GM23338 (cell line): ENCODE data around the gene MCC. TPM values are rescaled to one million over a fixed set of nuclear protein-coding genes. Genes with fewer than 3 reads are reported as not detected.
"Not testable (repeated sequence)": the region's sequence is repeated elsewhere in the genome, so short reads cannot be mapped to it uniquely, and the experiment has no call there.

Source experiments
- ATAC-seq: fragments of 200-7000 bp; cut with Tn5 transposase; 3 replicates; pipeline ENCODE4 v1.9.1; 2020
- DNase-seq: peaks from one replicate; pipeline ENCODE4 v3.0.0-alpha.2; 2015; ENCODE audit warnings: low spot score
- H2AFZ ChIP-seq: fragments of 200-600 bp; sonication (generic); 2 replicates; pipeline ENCODE4 v1.8.0; 2016; ENCODE audit warnings: antibody characterized with exemption, mild to moderate bottlenecking, moderate library complexity
- H3F3A ChIP-seq: fragments of 200-600 bp; sonication (generic); replicated peaks from 2 replicates; pipeline ENCODE4 v1.8.0; 2017; ENCODE audit warnings: antibody characterized with exemption, mixed run types, low read depth
- H3K27ac ChIP-seq: fragments of 200-600 bp; sonication (generic); 2 replicates; pipeline ENCODE4 v1.6.1; 2016; ENCODE audit warnings: low read depth
- H3K27me3 ChIP-seq: fragments of 200-600 bp; sonication (generic); 2 replicates; pipeline ENCODE4 v1.8.0; 2016; ENCODE audit warnings: mild to moderate bottlenecking, mixed run types, moderate library complexity; ENCODE audit not compliant: insufficient read depth
- H3K36me3 ChIP-seq: fragments of 200-600 bp; sonication (generic); 2 replicates; pipeline ENCODE4 v1.8.0; 2016; ENCODE audit warnings: mild to moderate bottlenecking; ENCODE audit not compliant: insufficient read depth
- H3K4me1 ChIP-seq: fragments of 200-600 bp; sonication (generic); 2 replicates; pipeline ENCODE4 v1.8.0; 2016; ENCODE audit warnings: mild to moderate bottlenecking, moderate library complexity; ENCODE audit not compliant: insufficient read depth
- H3K4me2 ChIP-seq: fragments of 200-600 bp; sonication (generic); 2 replicates; pipeline ENCODE4 v1.7.1; 2017; ENCODE audit warnings: mixed run types
- H3K4me3 ChIP-seq: fragments of 200-600 bp; sonication (generic); 2 replicates; pipeline ENCODE4 v1.6.1; 2016; ENCODE audit warnings: mixed run types
- H3K79me2 ChIP-seq: fragments of 200-600 bp; sonication (generic); replicated peaks from 2 replicates; pipeline ENCODE4 v1.8.0; 2017; ENCODE audit warnings: mild to moderate bottlenecking; ENCODE audit not compliant: insufficient read depth
- H3K9me2 ChIP-seq: fragments of 200-600 bp; sonication (generic); 2 replicates; pipeline ENCODE4 v1.8.0; 2017; ENCODE audit not compliant: insufficient read depth
- H4K20me1 ChIP-seq: fragments of 200-600 bp; sonication (generic); replicated peaks from 2 replicates; pipeline ENCODE4 v1.8.0; 2017; ENCODE audit warnings: mild to moderate bottlenecking; ENCODE audit not compliant: insufficient read depth
- H3K27ac Mint-ChIP-seq: 2 replicates; pipeline ENCODE4 v1.8.0; 2020; ENCODE audit warnings: inconsistent platforms, mild to moderate bottlenecking, moderate library complexity, mixed read lengths
- H3K27me3 Mint-ChIP-seq: 3 replicates; pipeline ENCODE4 v1.8.0; 2022; ENCODE audit warnings: low read depth, mild to moderate bottlenecking, moderate library complexity, mixed read lengths, inconsistent platforms; ENCODE audit not compliant: insufficient read depth, poor library complexity
- H3K36me3 Mint-ChIP-seq: 3 replicates; pipeline ENCODE4 v1.8.0; 2021; ENCODE audit warnings: low read depth, mild to moderate bottlenecking, inconsistent platforms, moderate library complexity, mixed read lengths
- H3K4me1 Mint-ChIP-seq: 3 replicates; pipeline ENCODE4 v1.8.0; 2020; ENCODE audit warnings: mild to moderate bottlenecking, inconsistent platforms, mixed read lengths
- H3K4me3 Mint-ChIP-seq: 3 replicates; pipeline ENCODE4 v1.8.0; 2021; ENCODE audit warnings: moderate library complexity, mild to moderate bottlenecking, inconsistent platforms, mixed read lengths
- H3K9me3 Mint-ChIP-seq: 3 replicates; pipeline ENCODE4 v1.8.0; 2020; ENCODE audit warnings: moderate library complexity, mild to moderate bottlenecking, inconsistent platforms, mixed read lengths
- EZH2phosphoT487 ChIP-seq: fragments of 200-600 bp; sonication (generic); IDR thresholded peaks from one replicate; pipeline ENCODE4 v1.8.1; 2018; ENCODE audit warnings: antibody characterized with exemption; ENCODE audit not compliant: unreplicated experiment
- NANOG ChIP-seq: IDR thresholded peaks from 2 replicates; pipeline ENCODE4 v1.6.1; 2016; ENCODE audit warnings: antibody characterized with exemption, borderline replicate concordance
- ZNF331 ChIP-seq: fragments of 250-450 bp; sonication (Bioruptor Pico); IDR thresholded peaks from 2 replicates; pipeline ENCODE4 v1.5.0; 2020; ENCODE audit warnings: low read depth, mild to moderate bottlenecking, moderate library complexity
- polyA plus RNA-seq: library from polyadenylated mRNA; unstranded; fragments of >200 nt; fragmentation: Nextera tagmentation; extraction: Ambion mirVana; gene quantifications from 2 replicates; pipeline ENCODE4 v1.2.1, GENCODE V29; 2016
- total RNA-seq: library from RNA; depleted of rRNA; stranded (reverse); fragments of >200 nt; shearing (Covaris generic); gene quantifications from 2 replicates; pipeline ENCODE4 v1.2.3, GENCODE V29; 2014
- TF ChIP-seq, protein P1 (sequence below): fragments of 250-450 bp; sonication (Bioruptor Pico); IDR thresholded peaks from 2 replicates; pipeline ENCODE4 v1.5.0; 2020; ENCODE audit warnings: mild to moderate bottlenecking, moderate library complexity
- TF ChIP-seq, protein P2 (sequence below): IDR thresholded peaks from 2 replicates; pipeline ENCODE4 v1.6.1; 2016; ENCODE audit warnings: antibody characterized with exemption

Gene MCC
- total and polyA plus RNA-seq, 2 experiments from 2014 or later, result 3.8 to 10.1 TPM

DNA sequence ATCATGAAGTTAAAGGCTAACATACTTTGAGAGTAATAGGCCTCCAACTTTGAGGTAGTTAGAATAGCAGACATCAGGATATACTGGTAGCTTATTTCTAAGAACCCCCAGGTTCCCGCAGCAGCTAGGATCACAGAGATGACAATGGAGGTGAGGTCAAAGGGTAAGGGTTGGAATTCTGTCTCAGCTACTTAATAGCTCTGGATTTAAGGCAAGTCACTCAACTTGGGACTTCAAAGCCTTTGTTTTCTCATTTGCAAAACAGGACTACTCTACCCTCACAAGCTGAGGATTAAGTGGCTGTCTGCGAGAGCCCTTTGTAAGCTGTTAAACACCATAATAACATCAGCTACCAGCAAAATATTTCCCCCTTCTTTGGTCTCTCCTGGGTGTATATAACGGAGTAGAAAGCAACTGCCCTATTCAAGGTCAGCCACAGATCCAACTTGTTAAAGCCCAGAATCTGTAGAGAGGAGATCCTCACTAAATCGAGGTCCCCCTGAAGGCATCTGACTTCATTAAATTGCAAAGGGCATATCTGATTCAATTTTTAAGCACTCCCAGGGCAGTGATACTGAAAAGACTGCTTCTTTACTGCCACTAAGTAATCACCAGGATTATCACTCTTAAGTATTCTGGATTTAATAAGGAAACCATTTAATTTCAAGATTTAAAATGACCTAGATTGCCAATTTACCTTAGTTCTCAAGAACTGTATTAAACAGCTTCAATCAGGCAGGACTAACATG is 407.0 kb downstream of the MCC start:
- H3K27me3 Mint-ChIP-seq, result peaks cover 5% of the 10 kb centered on the region
- Histone ChIP-seq H3K9me2 (no peaks in the 10 kb centered on the region), H2AFZ (no peak overlapping the region), H3K27me3 (no peaks in the 10 kb centered on the region), H3K79me2 (no peaks in the 10 kb centered on the region), H3K4me2 (no peak overlapping the region), H3K4me3 (no peak overlapping the region), H3F3A (no peaks in the 10 kb centered on the region), H4K20me1 (no peaks in the 10 kb centered on the region; the same call in 1 of the 2 replicates), H3K4me1 (peaks cover 7% of the 10 kb centered on the region; the same call in 1 of the 2 replicates), H3K27ac (no peak overlapping the region), H3K36me3 (no peaks in the 10 kb centered on the region)
- H3K27ac Mint-ChIP-seq, result no peak overlapping the region
- H3K36me3 Mint-ChIP-seq, result peaks cover 48% of the 10 kb centered on the region
- TF ChIP-seq EZH2phosphoT487 (no peak), NANOG (no peak), ZNF331 (CRISPR knock-in tag) (no peak)
- TF ChIP-seq, protein P1, sequence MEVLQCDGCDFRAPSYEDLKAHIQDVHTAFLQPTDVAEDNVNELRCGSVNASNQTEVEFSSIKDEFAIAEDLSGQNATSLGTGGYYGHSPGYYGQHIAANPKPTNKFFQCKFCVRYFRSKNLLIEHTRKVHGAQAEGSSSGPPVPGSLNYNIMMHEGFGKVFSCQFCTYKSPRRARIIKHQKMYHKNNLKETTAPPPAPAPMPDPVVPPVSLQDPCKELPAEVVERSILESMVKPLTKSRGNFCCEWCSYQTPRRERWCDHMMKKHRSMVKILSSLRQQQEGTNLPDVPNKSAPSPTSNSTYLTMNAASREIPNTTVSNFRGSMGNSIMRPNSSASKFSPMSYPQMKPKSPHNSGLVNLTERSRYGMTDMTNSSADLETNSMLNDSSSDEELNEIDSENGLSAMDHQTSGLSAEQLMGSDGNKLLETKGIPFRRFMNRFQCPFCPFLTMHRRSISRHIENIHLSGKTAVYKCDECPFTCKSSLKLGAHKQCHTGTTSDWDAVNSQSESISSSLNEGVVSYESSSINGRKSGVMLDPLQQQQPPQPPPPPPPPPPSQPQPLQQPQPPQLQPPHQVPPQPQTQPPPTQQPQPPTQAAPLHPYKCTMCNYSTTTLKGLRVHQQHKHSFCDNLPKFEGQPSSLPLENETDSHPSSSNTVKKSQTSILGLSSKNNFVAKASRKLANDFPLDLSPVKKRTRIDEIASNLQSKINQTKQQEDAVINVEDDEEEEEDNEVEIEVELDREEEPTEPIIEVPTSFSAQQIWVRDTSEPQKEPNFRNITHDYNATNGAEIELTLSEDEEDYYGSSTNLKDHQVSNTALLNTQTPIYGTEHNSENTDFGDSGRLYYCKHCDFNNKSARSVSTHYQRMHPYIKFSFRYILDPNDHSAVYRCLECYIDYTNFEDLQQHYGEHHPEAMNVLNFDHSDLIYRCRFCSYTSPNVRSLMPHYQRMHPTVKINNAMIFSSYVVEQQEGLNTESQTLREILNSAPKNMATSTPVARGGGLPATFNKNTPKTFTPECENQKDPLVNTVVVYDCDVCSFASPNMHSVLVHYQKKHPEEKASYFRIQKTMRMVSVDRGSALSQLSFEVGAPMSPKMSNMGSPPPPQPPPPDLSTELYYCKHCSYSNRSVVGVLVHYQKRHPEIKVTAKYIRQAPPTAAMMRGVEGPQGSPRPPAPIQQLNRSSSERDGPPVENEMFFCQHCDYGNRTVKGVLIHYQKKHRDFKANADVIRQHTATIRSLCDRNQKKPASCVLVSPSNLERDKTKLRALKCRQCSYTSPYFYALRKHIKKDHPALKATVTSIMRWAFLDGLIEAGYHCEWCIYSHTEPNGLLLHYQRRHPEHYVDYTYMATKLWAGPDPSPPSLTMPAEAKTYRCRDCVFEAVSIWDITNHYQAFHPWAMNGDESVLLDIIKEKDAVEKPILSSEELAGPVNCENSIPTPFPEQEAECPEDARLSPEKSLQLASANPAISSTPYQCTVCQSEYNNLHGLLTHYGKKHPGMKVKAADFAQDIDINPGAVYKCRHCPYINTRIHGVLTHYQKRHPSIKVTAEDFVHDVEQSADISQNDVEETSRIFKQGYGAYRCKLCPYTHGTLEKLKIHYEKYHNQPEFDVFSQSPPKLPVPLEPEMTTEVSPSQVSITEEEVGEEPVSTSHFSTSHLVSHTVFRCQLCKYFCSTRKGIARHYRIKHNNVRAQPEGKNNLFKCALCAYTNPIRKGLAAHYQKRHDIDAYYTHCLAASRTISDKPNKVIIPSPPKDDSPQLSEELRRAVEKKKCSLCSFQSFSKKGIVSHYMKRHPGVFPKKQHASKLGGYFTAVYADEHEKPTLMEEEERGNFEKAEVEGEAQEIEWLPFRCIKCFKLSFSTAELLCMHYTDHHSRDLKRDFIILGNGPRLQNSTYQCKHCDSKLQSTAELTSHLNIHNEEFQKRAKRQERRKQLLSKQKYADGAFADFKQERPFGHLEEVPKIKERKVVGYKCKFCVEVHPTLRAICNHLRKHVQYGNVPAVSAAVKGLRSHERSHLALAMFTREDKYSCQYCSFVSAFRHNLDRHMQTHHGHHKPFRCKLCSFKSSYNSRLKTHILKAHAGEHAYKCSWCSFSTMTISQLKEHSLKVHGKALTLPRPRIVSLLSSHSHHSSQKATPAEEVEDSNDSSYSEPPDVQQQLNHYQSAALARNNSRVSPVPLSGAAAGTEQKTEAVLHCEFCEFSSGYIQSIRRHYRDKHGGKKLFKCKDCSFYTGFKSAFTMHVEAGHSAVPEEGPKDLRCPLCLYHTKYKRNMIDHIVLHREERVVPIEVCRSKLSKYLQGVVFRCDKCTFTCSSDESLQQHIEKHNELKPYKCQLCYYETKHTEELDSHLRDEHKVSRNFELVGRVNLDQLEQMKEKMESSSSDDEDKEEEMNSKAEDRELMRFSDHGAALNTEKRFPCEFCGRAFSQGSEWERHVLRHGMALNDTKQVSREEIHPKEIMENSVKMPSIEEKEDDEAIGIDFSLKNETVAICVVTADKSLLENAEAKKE (CRISPR knock-in tag), result no peak
- TF ChIP-seq, protein P2, sequence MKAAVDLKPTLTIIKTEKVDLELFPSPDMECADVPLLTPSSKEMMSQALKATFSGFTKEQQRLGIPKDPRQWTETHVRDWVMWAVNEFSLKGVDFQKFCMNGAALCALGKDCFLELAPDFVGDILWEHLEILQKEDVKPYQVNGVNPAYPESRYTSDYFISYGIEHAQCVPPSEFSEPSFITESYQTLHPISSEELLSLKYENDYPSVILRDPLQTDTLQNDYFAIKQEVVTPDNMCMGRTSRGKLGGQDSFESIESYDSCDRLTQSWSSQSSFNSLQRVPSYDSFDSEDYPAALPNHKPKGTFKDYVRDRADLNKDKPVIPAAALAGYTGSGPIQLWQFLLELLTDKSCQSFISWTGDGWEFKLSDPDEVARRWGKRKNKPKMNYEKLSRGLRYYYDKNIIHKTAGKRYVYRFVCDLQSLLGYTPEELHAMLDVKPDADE, result no peak
- H3K9me3 Mint-ChIP-seq, result peaks cover 9% of the 10 kb centered on the region; the same call in 2 of the 3 replicates
- no peak overlapping the region for H3K4me3 Mint-ChIP-seq
- ATAC-seq (peak; percentile 95), DNase-seq (peak; percentile 62)
- H3K4me1 Mint-ChIP-seq, result peaks cover 12% of the 10 kb centered on the region

DNA sequence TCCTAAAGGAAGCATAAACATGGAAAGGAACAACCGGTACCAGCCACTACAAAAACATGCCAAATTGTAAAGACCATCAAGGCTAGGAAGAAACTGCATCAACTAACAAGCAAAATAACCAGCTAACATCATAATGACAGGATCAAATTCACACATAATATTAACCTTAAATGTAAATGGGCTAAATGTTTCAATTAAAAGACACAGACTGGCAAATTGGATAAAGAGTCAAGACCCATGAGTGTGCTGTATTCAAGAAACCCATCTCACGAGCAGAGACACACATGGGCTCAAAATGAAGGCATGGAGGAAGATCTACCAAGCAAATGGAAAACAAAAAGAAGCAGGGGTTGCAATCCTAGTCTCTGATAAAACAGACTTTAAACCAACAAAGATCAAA is 411.6 kb downstream of the MCC start:
- not testable (repeated sequence) for H3K36me3 ChIP-seq, H3K27ac Mint-ChIP-seq, H3K79me2 ChIP-seq, H3K27ac ChIP-seq, H3K4me3 ChIP-seq, H3K27me3 Mint-ChIP-seq, H4K20me1 ChIP-seq, H3K4me3 Mint-ChIP-seq, H2AFZ ChIP-seq, DNase-seq, H3F3A ChIP-seq, H3K4me1 ChIP-seq, H3K4me2 ChIP-seq, H3K27me3 ChIP-seq, ATAC-seq, H3K9me2 ChIP-seq
- peaks cover 74% of the 10 kb centered on the region for H3K36me3 Mint-ChIP-seq
- peaks cover 26% of the 10 kb centered on the region for H3K9me3 Mint-ChIP-seq
- H3K4me1 Mint-ChIP-seq, result peaks cover 27% of the 10 kb centered on the region
